ENCODE data around the gene CHCHD3.
"Not testable (repeated sequence)": the region's sequence is repeated elsewhere in the genome, so short reads cannot be mapped to it uniquely, and the experiment has no call there.

The CHCHD3 gene

GRCh38 chr7:133044722-133045473 lies 37.0 kb downstream of the CHCHD3 start:
- Histone ChIP-seq H3K27me3 (replicated peaks; ENCODE audit: control insufficient read depth, insufficient read depth, low read length) (no peaks in the 10 kb centered on the region), H3K36me3 (ENCODE audit: control insufficient read depth, insufficient read depth, low read length) (peaks cover 4% of the 10 kb centered on the region), H3K4me3 (replicated peaks; ENCODE audit: low read depth, low read length) (no peak overlapping the region)
- no peak for DNase-seq (ENCODE audit: extremely low read depth, insufficient read length)
- TF ChIP-seq, protein P1, sequence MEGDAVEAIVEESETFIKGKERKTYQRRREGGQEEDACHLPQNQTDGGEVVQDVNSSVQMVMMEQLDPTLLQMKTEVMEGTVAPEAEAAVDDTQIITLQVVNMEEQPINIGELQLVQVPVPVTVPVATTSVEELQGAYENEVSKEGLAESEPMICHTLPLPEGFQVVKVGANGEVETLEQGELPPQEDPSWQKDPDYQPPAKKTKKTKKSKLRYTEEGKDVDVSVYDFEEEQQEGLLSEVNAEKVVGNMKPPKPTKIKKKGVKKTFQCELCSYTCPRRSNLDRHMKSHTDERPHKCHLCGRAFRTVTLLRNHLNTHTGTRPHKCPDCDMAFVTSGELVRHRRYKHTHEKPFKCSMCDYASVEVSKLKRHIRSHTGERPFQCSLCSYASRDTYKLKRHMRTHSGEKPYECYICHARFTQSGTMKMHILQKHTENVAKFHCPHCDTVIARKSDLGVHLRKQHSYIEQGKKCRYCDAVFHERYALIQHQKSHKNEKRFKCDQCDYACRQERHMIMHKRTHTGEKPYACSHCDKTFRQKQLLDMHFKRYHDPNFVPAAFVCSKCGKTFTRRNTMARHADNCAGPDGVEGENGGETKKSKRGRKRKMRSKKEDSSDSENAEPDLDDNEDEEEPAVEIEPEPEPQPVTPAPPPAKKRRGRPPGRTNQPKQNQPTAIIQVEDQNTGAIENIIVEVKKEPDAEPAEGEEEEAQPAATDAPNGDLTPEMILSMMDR (IDR thresholded peaks at IDR 0.05; ENCODE audit: insufficient read depth, low read length, poor library complexity, severe bottlenecking), result no peak

DNA sequence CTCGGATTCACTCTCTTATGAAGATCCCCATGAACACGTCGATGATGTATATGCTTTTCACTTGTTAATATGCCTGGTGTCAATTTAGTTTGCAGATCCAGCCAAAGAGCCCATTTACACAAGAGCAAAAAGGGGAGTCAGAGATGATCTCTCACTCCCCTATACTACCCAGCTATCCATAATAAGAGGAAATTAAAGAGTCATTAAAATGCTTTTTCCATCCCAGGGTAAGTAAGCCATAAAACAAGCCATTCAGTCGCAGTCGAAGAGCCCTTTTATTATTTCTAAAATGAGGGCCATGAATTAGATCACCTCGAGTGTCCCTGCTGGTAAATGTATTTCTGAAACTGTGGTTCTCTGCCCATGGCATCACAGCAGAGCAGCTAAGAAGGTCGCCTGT lies 41.2 kb downstream of the CHCHD3 start:
- peaks cover 3% of the 10 kb centered on the region for H3K36me3 ChIP-seq (ENCODE audit: control insufficient read depth, insufficient read depth, low read length)

GRCh38 chr7:133040178-133040577 lies 41.7 kb downstream of the CHCHD3 start:
- DNase-seq (ENCODE audit: extremely low read depth, insufficient read length), result no peak
- TF ChIP-seq, protein P1 (IDR thresholded peaks at IDR 0.05; ENCODE audit: insufficient read depth, low read length, poor library complexity, severe bottlenecking), result no peak
- Histone ChIP-seq H3K27me3 (replicated peaks; ENCODE audit: control insufficient read depth, insufficient read depth, low read length) (no peaks in the 10 kb centered on the region), H3K36me3 (ENCODE audit: control insufficient read depth, insufficient read depth, low read length) (peaks cover 2% of the 10 kb centered on the region), H3K4me3 (replicated peaks; ENCODE audit: low read depth, low read length) (no peak overlapping the region)

More for the DNA sequence above, 41.2 kb downstream of the CHCHD3 start:
- Histone ChIP-seq H3K27me3 (replicated peaks; ENCODE audit: control insufficient read depth, insufficient read depth, low read length) (no peaks in the 10 kb centered on the region), H3K4me3 (replicated peaks; ENCODE audit: low read depth, low read length) (no peak overlapping the region)
- TF ChIP-seq, protein P1 (IDR thresholded peaks at IDR 0.05; ENCODE audit: insufficient read depth, low read length, poor library complexity, severe bottlenecking), result no peak
- no peak for DNase-seq (ENCODE audit: extremely low read depth, insufficient read length)

- no peaks in the 10 kb centered on the region; the same call in 1 of the 2 replicates for H3K36me3 ChIP-seq (ENCODE audit: control insufficient read depth, insufficient read depth, low read length)
- no peak overlapping the region for H3K4me3 ChIP-seq (replicated peaks; ENCODE audit: low read depth, low read length)
- H3K27me3 ChIP-seq (replicated peaks; ENCODE audit: control insufficient read depth, insufficient read depth, low read length), result no peaks in the 10 kb centered on the region
- TF ChIP-seq, protein P1 (IDR thresholded peaks at IDR 0.05; ENCODE audit: insufficient read depth, low read length, poor library complexity, severe bottlenecking), result no peak
- DNase-seq (ENCODE audit: extremely low read depth, insufficient read length), result no peak
These were observed 42.3 kb downstream of the CHCHD3 start for GRCh38 chr7:133039614-133040013.

- Histone ChIP-seq H3K27me3 (replicated peaks; ENCODE audit: control insufficient read depth, insufficient read depth, low read length) (no peaks in the 10 kb centered on the region), H3K36me3 (ENCODE audit: control insufficient read depth, insufficient read depth, low read length) (no peaks in the 10 kb centered on the region), H3K4me3 (replicated peaks; ENCODE audit: low read depth, low read length) (no peak overlapping the region)
- TF ChIP-seq, protein P1 (IDR thresholded peaks at IDR 0.05; ENCODE audit: insufficient read depth, low read length, poor library complexity, severe bottlenecking), result no peak
- DNase-seq (ENCODE audit: extremely low read depth, insufficient read length), result no peak
These were observed 45.6 kb downstream of the CHCHD3 start for GRCh38 chr7:133036289-133036688.

DNA sequence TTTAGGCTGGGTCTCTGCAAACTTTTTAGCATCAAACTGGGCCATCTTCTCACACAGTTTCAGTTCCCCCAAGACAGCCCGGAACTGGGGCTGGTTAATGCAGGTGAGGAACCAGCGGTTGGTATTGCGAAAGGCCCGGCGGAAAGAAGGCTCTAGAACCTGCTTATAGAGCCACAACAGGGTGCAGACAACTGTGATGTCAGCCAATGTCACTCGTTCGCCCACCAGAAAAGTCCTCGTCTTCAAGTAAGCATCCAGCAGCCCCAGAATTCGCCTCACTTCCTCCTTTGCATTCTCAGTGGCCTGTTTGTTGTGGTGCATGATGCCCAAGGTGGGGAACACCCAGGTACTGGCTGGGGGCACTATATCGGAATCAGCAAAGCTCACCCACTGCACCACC lies 46.6 kb downstream of the CHCHD3 start:
- not testable (repeated sequence) for H3K36me3 ChIP-seq (ENCODE audit: control insufficient read depth, insufficient read depth, low read length); H3K4me3 ChIP-seq (replicated peaks; ENCODE audit: low read depth, low read length); H3K27me3 ChIP-seq (replicated peaks; ENCODE audit: control insufficient read depth, insufficient read depth, low read length)
- DNase-seq (ENCODE audit: extremely low read depth, insufficient read length), result peak; percentile 49

All from GM06990 (cell line).